Measurements from ENCODE around the gene VIL1.

VIL1 gene

DNA sequence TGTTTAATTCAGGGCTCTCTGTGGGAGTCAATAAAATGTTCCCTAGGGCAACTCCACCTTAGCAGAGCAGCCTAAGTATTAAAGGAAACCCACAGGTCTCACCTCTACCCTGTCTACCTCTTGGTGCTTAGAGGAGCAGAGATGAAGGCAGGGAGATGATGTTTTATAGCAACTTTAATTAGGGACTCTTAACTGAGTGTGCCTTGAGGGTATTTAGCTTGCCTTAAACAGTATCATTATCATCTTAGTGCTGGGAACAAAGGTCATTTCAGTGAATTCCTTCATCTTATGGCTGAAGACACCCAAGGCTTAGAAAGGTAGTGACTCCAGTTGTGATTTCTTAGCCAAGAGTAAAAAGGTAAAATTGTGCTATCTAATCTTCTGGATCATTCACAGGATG lies 26.7 kb downstream of the VIL1 start:
- no peak for DNase-seq

DNA sequence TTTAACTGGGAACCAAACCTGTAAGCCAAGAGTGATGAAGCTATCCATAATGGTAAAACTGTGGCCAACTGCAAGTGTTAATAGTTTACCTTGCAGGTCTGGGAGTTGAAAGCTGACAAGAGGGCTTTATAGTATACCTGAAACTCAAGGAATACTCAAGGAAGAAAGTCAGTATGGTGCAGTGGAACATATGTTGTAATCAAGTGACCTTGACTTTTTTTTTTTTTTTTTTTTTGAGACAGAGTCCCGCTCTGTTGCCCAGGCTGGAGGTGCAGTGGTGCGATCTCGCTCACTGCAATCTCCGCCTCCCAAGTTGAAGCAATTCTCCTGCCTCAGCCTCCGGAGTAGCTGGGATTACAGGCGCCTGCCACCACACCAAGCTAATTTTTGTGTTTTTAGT lies 27.6 kb downstream of the VIL1 start:
- DNase-seq: no peak

DNA sequence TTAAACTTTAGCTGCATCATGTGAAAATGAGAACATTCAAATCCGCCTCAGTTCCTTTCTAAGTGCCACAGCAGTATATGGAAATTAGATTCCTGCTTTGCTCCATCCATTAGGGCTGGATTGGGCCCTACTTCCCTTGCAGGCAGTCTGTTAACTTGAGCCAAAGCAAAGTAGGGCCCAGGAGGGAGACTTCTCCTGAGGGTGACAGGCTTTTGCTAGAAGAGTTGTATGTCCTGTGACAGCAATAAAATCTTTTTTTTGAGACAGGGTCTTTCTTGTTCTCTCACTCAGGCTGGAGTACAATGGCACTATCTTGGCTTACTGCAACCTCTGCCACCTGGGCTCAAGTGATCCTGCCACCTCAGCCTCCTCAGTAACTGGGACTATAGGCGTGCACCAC lies 28.1 kb downstream of the VIL1 start:
- no peak for DNase-seq

DNA sequence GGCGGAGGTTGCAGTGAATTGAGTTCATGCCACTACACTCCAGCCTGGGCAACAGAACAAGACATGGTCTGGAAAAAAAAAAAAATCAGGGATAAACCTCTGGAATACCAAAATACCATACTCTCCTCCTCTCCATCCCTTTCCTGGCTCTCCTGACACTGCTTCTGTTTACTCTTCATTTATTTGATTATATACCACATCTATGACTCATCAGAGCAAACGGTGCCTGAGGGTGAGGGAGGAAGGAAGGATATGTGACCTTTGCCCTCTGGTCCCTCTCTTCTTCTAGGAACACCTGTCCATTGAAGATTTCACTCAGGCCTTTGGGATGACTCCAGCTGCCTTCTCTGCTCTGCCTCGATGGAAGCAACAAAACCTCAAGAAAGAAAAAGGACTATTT lies 30.0 kb downstream of the VIL1 start:
- DNase-seq: peak; percentile 68

DNA sequence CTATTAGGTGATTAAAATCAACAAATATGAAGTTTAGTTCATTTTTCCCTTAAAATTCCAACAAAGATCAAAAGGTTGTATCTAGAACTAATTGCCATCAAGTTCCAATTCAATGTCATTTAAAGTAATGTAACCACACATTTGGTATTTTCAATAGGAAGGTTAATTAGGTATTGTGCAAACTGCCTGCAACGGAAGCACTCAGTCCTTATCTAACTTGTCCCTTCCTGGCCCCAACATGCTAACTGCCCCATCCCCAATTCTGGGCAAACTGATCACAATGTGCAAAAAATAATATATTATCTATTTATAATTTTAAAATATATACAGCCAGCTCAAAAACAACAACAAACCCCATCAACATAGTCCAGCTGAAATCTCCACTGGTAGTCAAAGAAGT lies 33.2 kb downstream of the VIL1 start:
- DNase-seq: no peak

DNA sequence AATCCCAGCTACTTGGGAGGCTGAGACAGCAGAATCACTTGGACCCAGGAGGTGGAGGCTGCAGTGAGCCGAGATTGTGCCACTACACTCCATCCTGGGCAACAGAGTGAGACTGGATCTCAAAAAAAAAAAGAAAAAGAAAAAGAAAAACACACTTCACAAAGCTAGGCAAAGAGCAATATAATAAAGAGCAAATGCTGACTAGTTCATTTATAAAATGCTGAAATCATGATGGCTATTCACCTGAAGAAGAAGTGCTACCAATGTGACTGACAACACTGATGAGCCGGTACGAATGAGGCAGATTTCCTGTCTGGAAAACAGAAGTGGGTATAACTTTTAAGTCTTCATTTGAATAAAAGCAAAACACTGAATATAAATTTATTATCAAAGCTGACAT lies 37.9 kb downstream of the VIL1 start:
- no peak for DNase-seq

DNA sequence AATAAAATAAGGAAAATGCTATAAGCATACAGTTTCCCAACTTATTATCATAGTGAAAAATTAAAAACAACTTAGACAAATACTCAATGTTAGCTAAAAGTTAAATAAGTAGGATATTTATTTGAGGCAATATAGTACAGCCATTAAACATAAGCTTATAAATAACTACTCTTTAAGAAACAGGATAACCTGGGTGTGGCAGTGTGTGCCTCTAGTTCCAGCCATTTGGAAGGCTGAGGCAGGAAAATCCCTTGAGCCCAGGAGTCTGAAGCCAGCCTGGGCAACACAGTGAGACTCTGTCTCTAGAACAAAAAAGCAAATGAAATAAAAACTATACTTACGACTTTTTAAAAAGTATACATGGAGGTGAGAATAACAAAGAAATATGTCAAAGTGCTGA lies 39.7 kb downstream of the VIL1 start:
- DNase-seq: no peak

DNA sequence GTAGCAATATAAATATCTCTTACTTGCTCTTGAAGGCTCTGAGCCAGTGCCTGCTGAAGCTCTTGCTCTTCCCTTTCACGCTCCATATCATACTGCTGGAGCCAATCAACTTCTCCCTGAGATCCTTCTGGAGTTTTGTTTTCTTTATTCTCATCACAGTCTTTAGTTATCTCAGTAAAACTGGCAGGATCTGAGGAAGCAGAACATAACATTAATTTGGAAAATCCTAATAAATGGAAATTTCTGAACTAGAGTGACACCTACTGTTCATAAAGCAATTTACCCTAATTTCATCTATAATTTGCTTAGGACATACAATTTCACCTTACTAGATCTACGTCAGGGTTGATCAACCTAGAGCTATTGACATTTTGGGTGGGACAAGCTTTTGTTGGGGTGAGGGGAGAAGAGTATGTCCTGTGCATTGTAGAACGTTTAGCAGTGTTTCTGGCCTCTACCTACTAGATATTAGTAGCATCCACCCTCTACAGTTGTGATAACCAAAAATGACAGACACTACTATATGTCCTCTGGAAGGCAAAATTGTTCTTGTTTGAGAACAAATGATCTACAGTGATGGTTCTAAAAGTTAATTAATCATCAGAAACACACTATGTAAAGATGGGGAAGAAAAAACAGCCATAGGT lies 47.2 kb downstream of the VIL1 start:
- DNase-seq: peak; percentile 7

DNA sequence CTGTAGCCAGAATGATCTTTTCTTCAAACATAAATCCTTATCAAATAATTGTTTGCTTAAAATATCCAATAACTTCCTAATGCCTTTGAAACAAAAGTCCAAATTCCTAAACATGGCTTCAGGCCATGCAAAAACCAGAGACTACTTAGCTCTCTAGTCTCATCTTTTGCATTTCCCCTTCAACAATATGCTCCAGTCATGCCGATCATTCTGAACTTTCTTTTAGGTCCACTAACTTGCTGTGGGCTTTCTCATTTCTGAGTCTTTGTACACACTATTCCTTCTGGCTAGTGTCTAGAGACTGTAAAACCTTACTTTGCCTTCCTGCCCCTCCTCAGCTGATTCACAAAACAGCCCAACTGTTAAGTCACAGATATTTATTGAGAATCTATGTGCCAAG lies 51.5 kb downstream of the VIL1 start:
- no peak for DNase-seq

DNA sequence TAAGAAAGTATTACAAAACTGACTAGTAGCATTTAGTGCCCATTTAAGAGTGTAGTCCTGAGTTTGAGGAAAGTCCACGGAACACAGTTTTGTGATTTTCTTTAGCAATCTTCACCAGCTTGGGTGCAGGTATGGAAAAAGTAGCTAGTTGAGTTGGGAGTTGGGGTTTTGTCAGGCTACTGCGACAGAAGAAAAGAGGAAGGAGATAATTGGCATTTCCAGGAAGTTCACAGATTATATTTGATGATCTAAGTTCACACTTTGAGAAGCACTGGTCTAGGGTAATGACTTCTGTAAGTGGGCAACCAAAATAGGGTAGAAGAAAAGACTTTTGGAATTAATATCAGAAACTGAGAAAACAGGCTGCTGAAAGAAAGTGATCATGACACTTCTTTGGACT lies 52.1 kb downstream of the VIL1 start:
- no peak for DNase-seq

DNA sequence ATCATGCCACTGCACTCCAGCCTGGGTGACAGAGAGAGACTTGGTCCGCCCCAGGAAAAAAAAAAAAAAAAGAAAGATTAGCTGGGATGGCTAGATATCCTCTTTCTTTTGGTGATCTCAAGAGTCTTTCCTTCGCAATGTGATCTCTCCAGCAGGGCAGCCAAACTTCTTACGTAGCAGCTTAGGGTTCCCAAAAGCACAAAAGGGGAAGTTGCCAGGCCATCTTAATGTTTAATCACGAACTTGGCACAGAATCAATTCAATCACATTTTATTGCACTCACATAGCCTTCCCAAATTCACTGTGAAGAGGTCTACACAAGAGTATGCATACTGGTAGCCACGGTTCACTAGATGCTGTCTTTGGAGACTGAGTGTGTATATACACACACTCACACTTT lies 53.1 kb downstream of the VIL1 start:
- DNase-seq: no peak

DNA sequence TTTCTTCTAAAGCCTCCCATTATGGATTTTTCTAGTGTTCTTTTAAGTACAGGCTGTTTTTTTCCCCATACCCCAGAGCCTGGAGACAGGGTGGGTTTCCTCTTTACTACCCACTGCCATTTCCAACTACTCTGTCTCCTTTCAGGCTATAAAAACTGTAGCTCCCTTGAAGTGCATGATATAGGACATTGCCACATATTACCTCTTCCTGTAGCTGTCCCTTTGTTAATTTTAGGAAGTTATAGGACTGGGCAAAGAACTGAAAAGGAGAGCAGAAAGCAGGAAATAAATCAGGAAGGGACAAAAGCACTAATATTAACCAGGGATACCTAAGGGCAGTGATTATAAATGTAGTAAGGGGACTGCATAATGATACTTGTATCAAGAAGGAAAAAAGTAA lies 54.1 kb downstream of the VIL1 start:
- no peak for DNase-seq

DNA sequence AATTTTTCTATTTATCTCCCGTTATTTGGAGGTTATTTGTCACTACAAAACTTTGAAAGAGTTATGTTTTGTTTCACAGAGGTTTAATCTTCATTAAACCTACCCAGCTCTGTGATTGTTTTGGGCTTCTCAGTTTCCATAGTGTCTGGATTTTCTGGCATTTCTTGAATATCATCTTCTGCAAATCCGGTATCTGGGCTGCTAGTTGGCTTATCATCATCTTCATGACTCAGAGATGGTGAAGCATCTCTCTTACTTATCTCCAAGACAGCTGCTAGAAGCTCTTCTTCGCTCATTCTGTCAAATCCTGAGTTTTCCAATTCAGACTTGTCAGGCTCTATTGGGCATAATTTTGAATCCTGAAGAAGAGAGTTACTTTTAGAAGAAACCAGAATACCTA lies 55.6 kb downstream of the VIL1 start:
- DNase-seq: no peak

DNA sequence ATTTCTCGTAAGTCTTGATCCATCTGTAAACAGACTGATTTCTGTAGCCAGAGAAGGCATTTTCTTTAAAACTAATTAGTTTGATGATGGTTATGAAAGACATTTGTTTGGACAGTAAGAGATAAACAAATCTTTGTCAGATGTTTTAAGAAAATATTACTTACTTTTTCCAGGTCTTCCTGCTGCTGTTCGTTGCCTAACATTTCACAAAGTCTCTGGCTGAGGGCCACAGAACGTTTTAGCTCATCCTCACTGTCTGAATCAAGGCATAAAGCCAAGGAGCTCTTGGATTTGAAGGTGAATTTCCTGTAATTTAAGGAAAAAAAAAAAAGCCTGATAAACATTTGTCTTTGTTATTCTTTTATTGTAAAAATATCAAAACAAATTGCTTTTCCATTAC lies 57.8 kb downstream of the VIL1 start:
- no peak for DNase-seq

DNA sequence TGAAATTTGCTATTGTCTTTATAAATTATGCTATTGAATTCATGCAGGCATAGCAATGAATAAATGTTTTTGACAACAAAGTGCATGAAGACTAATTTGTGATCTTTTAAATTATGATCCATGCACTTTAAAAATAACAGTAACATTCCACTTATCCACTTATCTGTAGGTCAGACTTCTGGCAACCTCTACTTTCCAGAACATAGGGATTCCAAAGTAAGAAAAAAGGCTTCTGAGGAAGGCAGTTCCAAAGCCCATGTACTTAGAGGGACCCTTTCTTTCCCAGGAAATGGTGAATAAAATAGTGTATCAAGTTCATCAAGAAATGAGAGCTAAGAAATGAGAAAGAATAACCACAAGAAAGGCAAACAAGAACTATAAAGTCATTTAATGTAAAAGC lies 58.3 kb downstream of the VIL1 start:
- DNase-seq: no peak

DNA sequence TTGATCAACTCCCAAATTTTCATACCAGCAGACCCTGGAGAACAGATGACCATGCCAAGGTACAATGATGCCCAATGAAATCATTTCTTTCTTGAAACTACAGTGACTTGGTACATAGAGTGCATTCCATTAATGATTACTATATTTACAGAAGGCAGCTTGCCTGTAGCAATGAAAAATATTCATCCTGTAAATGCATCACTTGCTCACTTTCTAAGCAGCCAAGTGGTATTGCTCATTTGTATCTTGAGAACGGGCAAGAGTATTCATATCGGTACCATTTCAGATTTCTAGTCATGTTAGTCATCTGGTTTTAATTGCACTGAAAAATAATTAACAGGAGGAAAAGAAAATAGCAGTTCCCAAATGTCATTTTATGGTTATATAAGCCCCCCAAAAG lies 59.6 kb downstream of the VIL1 start:
- no peak for DNase-seq

DNA sequence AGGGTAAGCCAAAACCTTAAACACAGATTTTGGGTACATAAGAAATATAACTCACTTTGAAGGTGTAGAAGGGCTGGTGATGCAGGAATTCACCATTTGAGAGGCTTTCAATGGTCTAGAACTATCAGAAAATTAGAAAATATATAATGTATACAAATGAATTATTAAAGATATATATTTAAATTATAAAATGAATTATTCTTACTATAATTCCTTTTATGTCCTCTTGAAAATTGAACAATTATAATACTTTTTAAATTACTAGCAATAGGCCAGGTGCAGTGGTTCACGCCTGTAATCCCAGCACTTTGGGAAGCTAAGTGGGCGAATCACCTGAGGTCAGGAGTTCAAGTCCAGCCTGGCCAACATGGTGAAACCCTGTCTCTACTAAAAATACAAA lies 60.7 kb downstream of the VIL1 start:
- DNase-seq: no peak

DNA sequence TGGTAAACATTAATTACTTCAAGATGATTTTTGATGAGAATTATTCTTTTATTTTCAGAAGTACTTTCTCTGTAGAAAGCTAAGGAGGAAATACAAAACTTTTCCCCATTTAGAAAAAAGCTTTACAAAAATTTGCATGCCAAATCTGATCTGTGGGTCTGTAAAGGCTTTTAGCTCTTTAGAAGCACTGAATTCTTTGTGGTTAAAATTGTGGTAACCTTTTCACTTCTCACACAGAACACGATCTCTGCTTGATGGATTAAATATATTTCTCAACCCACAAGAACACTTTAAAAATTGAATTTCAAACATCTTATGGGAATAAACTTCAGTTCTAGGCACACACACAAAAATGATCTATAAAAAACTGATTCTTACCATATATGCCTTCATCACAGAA lies 63.7 kb downstream of the VIL1 start:
- no peak for DNase-seq

DNA sequence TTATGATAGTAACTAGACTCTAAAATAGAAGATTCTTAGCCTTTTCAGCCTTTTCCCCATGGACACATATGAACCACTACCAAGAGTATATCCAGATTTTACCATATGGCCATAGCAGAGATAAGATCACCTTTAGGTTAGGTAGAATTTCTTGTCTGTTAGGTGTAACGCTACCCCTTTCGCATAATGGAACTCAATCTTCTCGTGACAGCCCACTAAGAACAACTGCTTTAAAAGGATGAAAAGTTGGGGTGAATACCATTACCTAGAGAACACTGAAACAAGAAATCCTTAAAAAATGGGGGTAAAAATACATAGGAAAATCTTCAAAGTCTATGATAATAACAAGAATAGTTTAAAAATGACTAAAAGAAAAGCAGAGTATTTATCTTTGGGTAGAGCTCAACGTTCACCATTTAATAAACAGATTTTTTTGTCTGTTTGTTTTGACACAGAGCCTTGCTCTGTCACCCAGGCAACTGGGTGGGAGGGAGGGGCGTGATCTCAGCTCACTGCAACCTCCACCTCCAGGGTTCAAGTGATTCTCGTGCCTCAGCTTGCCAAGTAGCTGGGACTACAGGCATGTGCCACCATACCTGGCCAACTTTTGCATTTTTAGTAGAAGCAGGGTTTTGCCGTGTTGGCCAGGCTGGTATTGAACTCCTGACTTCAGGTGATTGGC lies 67.2 kb downstream of the VIL1 start:
- DNase-seq: no peak

DNA sequence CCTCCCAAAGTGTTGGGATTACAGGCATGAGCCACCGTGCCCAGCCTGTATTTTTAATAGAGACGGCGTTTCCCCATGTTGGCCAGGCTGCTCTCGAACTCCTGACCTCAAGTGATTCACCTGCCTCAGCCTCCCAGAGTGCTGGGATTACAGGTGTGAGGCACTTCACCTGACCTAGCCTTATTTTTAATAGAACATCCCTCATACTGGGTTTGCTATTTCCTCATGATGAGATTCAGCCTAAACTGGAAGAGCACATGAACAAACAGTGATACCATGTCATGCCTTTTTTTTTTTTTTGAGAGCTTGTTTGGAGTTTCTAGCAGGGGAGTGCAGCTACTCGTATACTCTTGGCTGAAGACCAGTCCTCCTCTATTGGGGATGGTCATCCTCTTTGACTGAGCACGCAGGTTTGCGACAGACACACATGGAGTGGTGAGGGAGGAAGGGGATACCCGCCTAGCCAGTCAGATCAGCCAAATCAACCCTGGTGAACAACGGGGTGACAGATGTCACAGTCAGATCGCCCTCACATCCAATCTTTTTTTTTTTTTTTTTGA lies 81.7 kb downstream of the VIL1 start:
- DNase-seq: no peak

DNA sequence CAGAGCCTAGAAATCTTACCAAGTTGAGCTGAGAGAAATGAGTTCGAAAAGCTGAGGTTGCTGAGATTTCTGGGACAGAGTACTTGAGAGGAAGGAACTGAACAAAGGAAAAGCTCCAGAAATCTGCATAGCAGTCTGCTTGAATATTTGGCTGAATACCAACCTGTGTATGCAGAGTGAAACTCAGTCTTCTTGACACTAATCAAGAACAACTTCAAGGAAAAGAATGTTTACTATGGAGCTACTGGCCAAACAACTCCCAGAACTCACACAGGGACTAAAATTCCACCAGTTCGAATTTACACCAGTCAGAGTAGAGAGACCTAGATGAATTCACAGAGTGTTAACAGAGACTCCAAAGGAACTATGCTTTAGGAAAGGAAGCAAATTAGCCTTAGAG lies 82.7 kb downstream of the VIL1 start:
- DNase-seq: peak; percentile 12

All from EL (cell line).